Ovary (tissue), 9 donors: ENCODE measurements around the gene C2CD4C. TPM values are rescaled to one million over a fixed set of nuclear protein-coding genes. Genes with fewer than 3 reads are reported as not detected.
"Not testable (repeated sequence)": the region's sequence is repeated elsewhere in the genome, so short reads cannot be mapped to it uniquely, and the experiment has no call there.

ENCODE experiments used
- DNase-seq, 5 donors: peaks; one replicate each; pipeline ENCODE4 v3.0.0-alpha.2; 2019 to 2020
- H3K27ac ChIP-seq, 2 donors: fragments of 200-600 bp; one replicate each; pipeline versions ENCODE4 v1.5.1 to v1.8.0; 2019 to 2022
- H3K27me3 ChIP-seq: fragments of 200-600 bp; one replicate; pipeline ENCODE4 v1.8.0; 2022
- H3K36me3 ChIP-seq: fragments of 200-600 bp; sonication (generic); one replicate; pipeline ENCODE4 v1.5.1; 2019
- H3K4me1 ChIP-seq: one replicate; pipeline ENCODE4 v1.8.1; 2013; ENCODE audit warnings: mild to moderate bottlenecking, moderate library complexity; ENCODE audit not compliant: insufficient read depth
- H3K4me3 ChIP-seq: fragments of 200-600 bp; sonication (generic); one replicate; pipeline ENCODE4 v1.5.1; 2017
- H3K9me3 ChIP-seq, 2 donors: fragments of 200-600 bp in 1 of 2; sonication (generic) in 1 of 2; one replicate each; pipeline versions ENCODE4 v1.5.1 to v1.8.1; 2013 to 2019; ENCODE audit warnings: mild to moderate bottlenecking in 1 of 2, moderate library complexity in 1 of 2
- CTCF ChIP-seq, 3 donors: fragments of 450-650 bp in 2 of 3; fragments of 200-600 bp in 1 of 3; IDR thresholded peaks; one replicate each; pipeline versions ENCODE4 v1.5.1 to v1.8.0; 2016 to 2022; ENCODE audit warnings: antibody characterized with exemption in 3 of 3, mild to moderate bottlenecking in 1 of 3
- EP300 ChIP-seq: sonication (generic); formaldehyde crosslinking; IDR thresholded peaks from one replicate; pipeline ENCODE4 v1.6.1; 2017; ENCODE audit warnings: antibody characterized with exemption
- POLR2A ChIP-seq: fragments of 450-650 bp; IDR thresholded peaks from one replicate; pipeline ENCODE4 v1.6.1; 2017; ENCODE audit warnings: antibody characterized with exemption, mild to moderate bottlenecking, moderate library complexity
- WGBS, 3 donors: extraction: QIAGEN DNeasy Blood & Tissue Kit in 1 of 3; methylation state at CpG; one replicate each; pipeline versions ENCODE4 v1.1.5 to v1.1.7; 2013 to 2017; 5-methylcytosine and 5-hydroxymethylcytosine counted together
- intact Hi-C, 4 donors: fragments of 100-400 bp; cut with DNase I; formaldehyde crosslinking; loops; one replicate each; pipeline versions ENCODE4 v1.11.0 to v1.15.1; 2022 to 2023
- polyA plus RNA-seq, 2 donors: library from polyadenylated mRNA; stranded (reverse); fragments of 200-250 nt in 1 of 2; fragments of 350-450 nt in 1 of 2; fragmentation: Illumina TruSeq in 1 of 2; extraction: RNeasy Lipid Tissue Mini Kit (QIAGEN cat#74804) in 1 of 2; gene quantifications; one replicate each; pipeline ENCODE4 v1.2.3, GENCODE V29; 2013 to 2014
- small RNA-seq: library from RNA; depleted of rRNA; stranded (forward); fragments of <200 nt; gene quantifications from one replicate; pipeline ENCODE3, GENCODE V24; 2016
- total RNA-seq, 7 donors: library from RNA; depleted of rRNA in 2 of 7; stranded (reverse); fragments of >200 nt in 2 of 7; fragmentation: NEBNext Ultra II Directional in 3 of 7; extraction: Animal tissue kit (Norgen Biotek cat#: 25700) in 3 of 7; gene quantifications; one replicate each; pipeline versions ENCODE4 v1.1.0 to v1.2.4, GENCODE V29; 2016 to 2023
- donor health status: DM: no; HTN: no; CAD: no; lungs with moderate emphysema.
- donor health status: DM: no; HTN: no; CAD: no.
- donor health status: Bipolar disorder and iron deficiency.
- donor health status: DM: yes; HTN: yes; CAD: no.
- donor health status: DM: no; HTN: no; CAD: no.
- donor health status: DM: yes; HTN: yes; CAD: no.

C2CD4C gene
- total and polyA plus RNA-seq, 9 donors = 0.12 to 2.3 (median 0.42) TPM; not detected in 3

GRCh38 chr19:362154-362553 lies 46.8 kb downstream of the C2CD4C start:
- H3K27ac ChIP-seq = no peak overlapping the region
- H3K36me3 ChIP-seq = no peaks in the 10 kb centered on the region
- no peaks in the 10 kb centered on the region for H3K27me3 ChIP-seq
- no peaks in the 10 kb centered on the region for H3K4me1 ChIP-seq
- no peaks in the 10 kb centered on the region for H3K9me3 ChIP-seq
- intact Hi-C loops = no loop called here
- WGBS, 3 donors = 89 to 92% (median 92%) methylated on average over 11 of the region's 11 CpGs
- no peak for TF ChIP-seq CTCF (IDR thresholded peaks at IDR 0.05)
- TF ChIP-seq EP300 = no peak
- no peak for TF ChIP-seq POLR2A
- no peak overlapping the region for H3K4me3 ChIP-seq
- DNase-seq = peak in 2 of 5 donors; percentile 6 to 8

- TF ChIP-seq CTCF (IDR thresholded peaks at IDR 0.05) (no peak), POLR2A (no peak), EP300 (no peak)
- intact Hi-C loops = no loop called here
- Histone ChIP-seq H3K27me3 (no peaks in the 10 kb centered on the region), H3K4me3 (no peak overlapping the region), H3K9me3 (no peaks in the 10 kb centered on the region), H3K27ac (no peak overlapping the region), H3K4me1 (no peaks in the 10 kb centered on the region), H3K36me3 (no peaks in the 10 kb centered on the region)
- DNase-seq = no peak
- WGBS, 3 donors = 84 to 97% (median 87%) methylated on average over 2 of the region's 2 CpGs
Observed at GRCh38 chr19:359653-359925, 49.4 kb downstream of the C2CD4C start.

- 88 to 90% (median 90%) methylated on average over 15 of the region's 15 CpGs for WGBS, 3 donors
- H3K27me3 ChIP-seq, DNase-seq, intact Hi-C loops, H3K36me3 ChIP-seq, H3K27ac ChIP-seq, H3K4me3 ChIP-seq, H3K9me3 ChIP-seq, H3K4me1 ChIP-seq: not testable (repeated sequence)
Observed at GRCh38 chr19:355536-355935, 53.4 kb downstream of the C2CD4C start.

Small RNA genes lying within 50 kb of the gene (small RNA-seq; reads per million reads assigned to genes)
- gene RNA5SP462 = not detected

Other genes with a start within 250 kb of the C2CD4C start
- gene PLPP2, start 117.7 kb downstream of the C2CD4C start, total RNA-seq = 10 to 100 TPM in 3 of 7 donors, 1 to 10 TPM in 4; 3.0 to 75.0 (median 5.9) TPM
- gene PLPP2, start 117.7 kb downstream of the C2CD4C start, polyA plus RNA-seq = 1 to 10 TPM in 1 of 2 donors, under 1 TPM in 1; 0.68 to 3.1 TPM
- gene MIER2, start 64.4 kb downstream of the C2CD4C start, total RNA-seq = 10 to 100 TPM in 6 of 7 donors, 1 to 10 TPM in 1; 9.8 to 29.6 (median 22.8) TPM
- gene MIER2, start 64.4 kb downstream of the C2CD4C start, polyA plus RNA-seq = 10 to 100 TPM; 13.3 to 15.0 TPM
- 10 to 100 TPM in 6 of 7 donors, 1 to 10 TPM in 1; 3.6 to 40.7 (median 23.0) TPM for gene SHC2, start 51.9 kb upstream of the C2CD4C start, total RNA-seq
- 10 to 100 TPM in 1 of 2 donors, under 1 TPM in 1; 0.62 to 15.4 TPM for gene SHC2, start 51.9 kb upstream of the C2CD4C start, polyA plus RNA-seq
- gene MADCAM1, start 87.3 kb upstream of the C2CD4C start, total RNA-seq = under 1 TPM in 6 of 7 donors, not detected in 1; 0.11 to 0.90 (median 0.41) TPM
- under 1 TPM in 1 of 2 donors, not detected in 1; 0.42 TPM for gene MADCAM1, start 87.3 kb upstream of the C2CD4C start, polyA plus RNA-seq
- 10 to 100 TPM; 18.6 to 93.3 (median 27.4) TPM for gene TPGS1, start 98.3 kb upstream of the C2CD4C start, total RNA-seq
- 10 to 100 TPM in 1 of 2 donors, under 1 TPM in 1; 0.12 to 24.7 TPM for gene TPGS1, start 98.3 kb upstream of the C2CD4C start, polyA plus RNA-seq
- gene CDC34, start 122.6 kb upstream of the C2CD4C start, total RNA-seq = 10 to 100 TPM; 45.6 to 78.9 (median 56.1) TPM
- gene CDC34, start 122.6 kb upstream of the C2CD4C start, polyA plus RNA-seq = 10 to 100 TPM; 13.2 to 59.7 TPM
- 1 to 10 TPM in 1 of 7 donors, under 1 TPM in 5, not detected in 1; 0.31 to 1.7 (median 0.56) TPM for gene GZMM, start 134.9 kb upstream of the C2CD4C start, total RNA-seq
- under 1 TPM in 1 of 2 donors, not detected in 1; 0.48 TPM for gene GZMM, start 134.9 kb upstream of the C2CD4C start, polyA plus RNA-seq
- 100 to 1,000 TPM; 225 to 484 (median 324) TPM for gene BSG, start 163.4 kb upstream of the C2CD4C start, total RNA-seq
- 100 to 1,000 TPM; 111 to 290 TPM for gene BSG, start 163.4 kb upstream of the C2CD4C start, polyA plus RNA-seq
- under 1 TPM in 3 of 7 donors, not detected in 4; 0.07 to 0.23 (median 0.10) TPM for gene HCN2, start 180.7 kb upstream of the C2CD4C start, total RNA-seq
- under 1 TPM in 1 of 2 donors, not detected in 1; 0.13 TPM for gene HCN2, start 180.7 kb upstream of the C2CD4C start, polyA plus RNA-seq
- 10 to 100 TPM; 19.9 to 52.3 (median 43.9) TPM for gene POLRMT, start 224.4 kb upstream of the C2CD4C start, total RNA-seq
- 10 to 100 TPM; 13.5 to 39.6 TPM for gene POLRMT, start 224.4 kb upstream of the C2CD4C start, polyA plus RNA-seq
- 1 to 10 TPM in 6 of 7 donors, under 1 TPM in 1; 0.23 to 4.4 (median 2.2) TPM for gene FGF22, start 230.7 kb upstream of the C2CD4C start, total RNA-seq
- gene FGF22, start 230.7 kb upstream of the C2CD4C start, polyA plus RNA-seq = 1 to 10 TPM in 1 of 2 donors, not detected in 1; 4.2 TPM